ENCODE results near the gene HOMER3.

GRCh38 chr19:18980432-18981020 lies 39.5 kb upstream of the HOMER3 start:
- TF ChIP-seq EP300 (IDR thresholded peaks at IDR 0.05) (no peak), POLR2A (IDR thresholded peaks at IDR 0.05) (no peak), CTCF (IDR thresholded peaks at IDR 0.05) (no peak), POLR2AphosphoS5 (IDR thresholded peaks at IDR 0.05) (no peak)
